Activated naive CD8-positive, alpha-beta T cell treated with anti-CD3 and anti-CD28 coated beads, Interleukin-2, amount 50 U/mL, for 16 hours (primary cell): ENCODE results near the gene ZFTA.

Experiments used
- DNase-seq: peaks from one replicate; pipeline ENCODE4 v3.0.0-alpha.2; 2020; ENCODE audit warnings: low read depth, low spot score

The ZFTA gene

DNA sequence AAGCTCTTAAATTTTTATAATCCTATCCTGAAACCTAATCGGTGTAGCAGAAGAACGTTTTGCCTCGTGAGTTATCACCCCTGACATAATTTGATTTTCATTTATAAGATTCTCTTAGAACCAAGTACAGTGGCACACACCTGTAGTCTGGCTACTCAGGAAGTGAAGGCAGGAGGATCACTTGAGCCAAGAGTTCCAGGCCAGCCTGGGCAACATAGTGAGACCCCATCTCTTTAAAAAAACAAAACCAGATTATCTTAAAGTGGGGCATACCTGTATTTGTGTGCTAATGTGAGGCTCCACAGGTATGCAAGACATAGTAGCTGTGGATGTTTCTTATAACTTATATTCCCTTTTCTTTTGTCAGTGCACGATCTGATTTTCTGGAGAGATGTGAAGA is 19.0 kb downstream of the ZFTA start:
- no peak for DNase-seq

- DNase-seq = no peak
Measured at GRCh38 chr11:63747011-63747410, 21.6 kb downstream of the ZFTA start.

DNA sequence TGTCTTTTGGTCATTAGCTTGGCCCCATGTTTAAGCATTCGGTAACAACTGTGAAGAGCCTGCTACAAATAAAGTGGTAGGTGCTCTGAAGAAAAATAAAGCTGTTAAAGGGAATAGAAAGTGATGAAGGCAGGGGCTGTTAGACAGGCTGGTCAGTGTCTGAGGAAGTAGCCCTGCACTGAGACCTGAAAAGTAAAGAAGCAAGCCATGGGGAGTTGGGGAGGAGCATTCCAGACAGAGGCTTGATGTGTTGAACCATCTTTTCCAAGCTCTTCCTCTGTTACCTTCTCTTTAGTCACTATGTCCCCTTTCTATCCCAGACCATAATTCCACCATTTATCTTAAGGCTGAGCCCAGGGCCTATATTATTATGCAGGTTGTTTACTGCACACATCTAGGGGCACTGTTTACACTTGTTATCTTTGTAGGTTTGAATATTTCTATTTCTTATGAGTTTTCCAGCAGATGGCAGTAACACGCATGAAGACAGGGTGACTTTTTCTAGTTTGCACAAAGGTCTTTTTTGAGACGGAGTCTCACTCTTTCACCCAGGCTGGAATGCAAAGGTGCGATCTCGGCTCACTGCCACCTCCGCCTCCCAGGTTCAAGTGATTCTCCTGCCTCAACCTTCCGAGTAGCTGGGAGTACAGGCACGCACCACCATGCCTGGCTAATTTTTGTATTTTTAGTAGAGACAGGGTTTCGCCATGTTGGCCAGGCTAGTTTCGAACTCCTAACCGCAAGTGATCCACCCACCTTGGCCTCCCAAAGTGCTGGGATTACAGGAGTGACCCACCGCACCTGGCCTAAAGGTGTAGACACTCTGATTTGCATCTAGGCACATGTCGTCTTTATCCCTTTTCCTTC is 23.0 kb downstream of the ZFTA start:
- DNase-seq = no peak

DNA sequence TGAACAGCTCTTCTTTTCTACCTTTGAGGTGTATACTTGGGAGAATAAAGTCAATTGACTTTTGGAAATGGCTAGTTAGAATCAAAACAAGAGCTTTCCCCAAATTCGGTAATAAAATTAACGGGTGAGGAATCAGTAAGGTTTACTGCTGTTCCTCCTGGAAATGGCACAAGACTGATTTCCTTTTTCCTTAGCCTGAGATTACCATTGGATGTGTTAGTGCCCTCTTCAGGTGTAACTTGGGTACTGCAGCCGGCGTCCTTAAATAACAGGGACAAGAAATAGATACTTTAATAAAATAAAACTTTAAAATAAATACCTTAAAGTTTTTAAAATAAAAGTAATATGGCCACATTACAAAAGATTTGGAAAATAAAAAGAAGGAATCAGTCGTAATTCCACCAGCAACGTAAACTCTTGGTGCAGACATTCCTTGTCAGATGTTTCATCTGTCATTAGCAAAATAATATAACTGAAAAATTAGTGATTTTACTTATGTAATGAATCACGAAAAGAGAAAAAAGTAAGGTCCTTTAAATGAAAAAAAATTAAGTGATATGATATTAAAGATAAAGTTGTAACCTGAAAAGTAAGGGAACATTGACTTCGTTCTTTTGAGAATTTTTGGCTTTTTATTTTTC is 29.7 kb downstream of the ZFTA start:
- peak; percentile 30 for DNase-seq

GRCh38 chr11:63737718-63738117 is 30.9 kb downstream of the ZFTA start:
- DNase-seq = no peak

DNA sequence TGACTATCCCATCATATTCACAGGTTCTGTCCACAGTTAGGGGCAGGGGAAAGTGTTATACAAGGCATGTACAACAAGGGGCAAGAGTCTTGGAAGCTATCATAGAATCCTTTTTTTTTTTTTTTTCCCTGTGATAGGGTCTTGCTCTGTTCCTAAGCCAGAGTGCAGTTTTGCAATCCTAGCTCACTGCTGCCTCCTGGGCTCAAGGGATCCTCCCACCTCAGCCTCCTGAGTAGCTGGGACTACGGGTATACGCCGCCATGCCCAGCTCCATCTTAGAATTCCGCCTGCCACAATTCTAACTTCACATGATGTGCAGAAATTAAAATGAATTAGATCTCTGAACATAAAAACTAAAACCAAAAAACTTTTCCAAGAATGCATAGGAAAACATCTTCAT is 31.7 kb downstream of the ZFTA start:
- DNase-seq = no peak

DNA sequence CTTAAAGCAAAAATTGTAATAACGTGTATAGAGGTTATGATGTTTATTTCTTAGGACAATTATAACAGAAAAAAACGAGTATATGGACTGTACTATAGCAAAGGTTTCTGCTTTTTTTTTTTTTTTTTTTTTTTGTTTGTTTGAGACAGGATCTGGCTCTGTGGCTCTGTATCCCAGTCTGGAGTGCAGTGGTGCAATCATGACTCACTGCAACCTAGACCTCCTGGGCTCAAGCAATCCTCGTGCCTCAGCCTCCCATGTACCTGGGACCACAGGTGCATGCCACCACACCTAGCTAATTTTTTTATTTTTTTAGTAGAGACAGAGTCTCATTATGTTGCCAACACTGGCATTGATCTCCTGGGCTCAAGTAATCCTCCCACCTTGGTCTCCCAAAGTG is 39.2 kb downstream of the ZFTA start:
- DNase-seq = no peak

- no peak for DNase-seq
Measured at GRCh38 chr11:63720611-63721010, 48.0 kb downstream of the ZFTA start.

DNA sequence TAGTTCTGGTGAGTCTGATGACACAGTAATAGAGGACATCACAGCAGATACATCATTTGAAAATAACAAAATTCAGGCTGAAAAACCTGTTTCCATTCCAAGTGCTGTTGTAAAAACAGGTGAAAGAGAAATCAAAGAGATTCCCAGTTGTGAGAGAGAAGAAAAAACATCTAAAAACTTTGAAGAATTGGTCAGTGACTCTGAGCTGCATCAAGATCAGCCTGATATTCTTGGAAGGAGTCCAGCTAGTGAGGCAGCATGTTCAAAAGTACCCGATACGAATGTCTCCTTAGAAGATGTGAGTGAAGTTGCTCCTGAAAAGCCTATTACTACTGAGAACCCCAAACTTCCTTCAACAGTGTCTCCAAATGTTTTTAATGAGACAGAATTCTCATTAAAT is 48.6 kb downstream of the ZFTA start:
- DNase-seq = no peak

GRCh38 chr11:63719001-63719400 is 49.6 kb downstream of the ZFTA start:
- DNase-seq = no peak
